Prostate gland (tissue), 2 donors: ENCODE measurements around the gene KIF18A. TPM values are rescaled to one million over a fixed set of nuclear protein-coding genes. Genes with fewer than 3 reads are reported as not detected.
A peak's percentile ranks its signal among the peaks of the same experiment; 100 is the strongest.

ENCODE experiments used
- DNase-seq: peaks from one replicate; pipeline ENCODE4 v3.0.0-alpha.2; 2019; ENCODE audit warnings: low spot score
- H3K27ac ChIP-seq, 2 donors: fragments of 200-600 bp; sonication (generic); 2 replicates each; pipeline ENCODE4 v1.5.1; 2017 to 2019
- H3K27me3 ChIP-seq: fragments of 200-600 bp; sonication (generic); replicated peaks from 2 replicates; pipeline ENCODE4 v1.5.1; 2019; ENCODE audit not compliant: insufficient read depth
- H3K36me3 ChIP-seq, 2 donors: fragments of 200-600 bp; sonication (generic); 1 replicate in 1 of 2; 2 replicates in 1 of 2; pipeline versions ENCODE4 v1.5.1 to v1.8.1; 2017 to 2019
- H3K4me1 ChIP-seq: fragments of 200-600 bp; sonication (generic); replicated peaks from 2 replicates; pipeline ENCODE4 v1.5.1; 2019
- H3K4me3 ChIP-seq, 2 donors: fragments of 200-600 bp; sonication (generic); 2 replicates each; pipeline ENCODE4 v1.5.1; 2017 to 2019
- H3K9me3 ChIP-seq: fragments of 200-600 bp; sonication (generic); 2 replicates; pipeline ENCODE4 v1.5.1; 2017
- POLR2A ChIP-seq: fragments of 450-650 bp; IDR thresholded peaks from one replicate; pipeline ENCODE4 v1.6.1; 2016; ENCODE audit warnings: antibody characterized with exemption, mild to moderate bottlenecking
- POLR2AphosphoS5 ChIP-seq: sonication (generic); formaldehyde crosslinking; IDR thresholded peaks from one replicate; pipeline ENCODE4 v1.6.1; 2017; ENCODE audit warnings: antibody characterized with exemption
- WGBS: methylation state at CpG from one replicate; pipeline ENCODE4 v1.1.5; 2018; 5-methylcytosine and 5-hydroxymethylcytosine counted together
- intact Hi-C: fragments of 100-400 bp; cut with DNase I; formaldehyde crosslinking; loops from one replicate; pipeline ENCODE4 v1.14.2; 2022
- total RNA-seq, 2 donors: library from RNA; depleted of rRNA; stranded (reverse); fragments of >200 nt; gene quantifications; one replicate each; pipeline ENCODE4 v1.1.0, GENCODE V29; 2016
- TF ChIP-seq, protein P1 (sequence below), 4 experiments: fragments of 200-600 bp in 2 of 4; fragments of 450-650 bp in 2 of 4; sonication (generic) in 2 of 4; IDR thresholded peaks; 1 replicate in 3 of 4; 2 replicates in 1 of 4; pipeline ENCODE4 v1.5.1; 2016 to 2019; ENCODE audit warnings: antibody characterized with exemption in 4 of 4, mild to moderate bottlenecking in 2 of 4, moderate library complexity in 2 of 4

KIF18A gene
- total RNA-seq, 2 donors from 2014 or later: 0.73 to 3.8 TPM

DNA sequence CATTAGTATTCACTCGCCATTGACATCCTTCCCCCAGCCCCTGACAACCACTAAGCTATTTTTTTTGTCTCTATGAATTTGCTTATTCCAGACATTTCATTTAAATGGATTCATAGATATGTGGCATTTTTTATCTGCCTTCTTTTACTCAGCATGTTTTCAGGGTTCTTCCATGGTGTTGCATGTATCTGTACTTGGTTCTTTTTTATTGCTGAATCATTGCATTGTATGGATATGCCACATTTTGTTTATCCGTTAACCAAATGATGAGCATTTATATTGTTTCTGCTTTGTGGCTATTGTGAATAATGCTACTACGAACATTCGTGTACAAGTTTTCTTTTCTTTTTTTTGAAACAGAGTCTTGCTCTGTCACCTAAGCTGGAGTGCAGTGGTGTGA, 6.2 kb upstream of the KIF18A start:
- intact Hi-C loops: no loop called here
- TF ChIP-seq POLR2AphosphoS5 (no peak), POLR2A (no peak)
- TF ChIP-seq, protein P1, sequence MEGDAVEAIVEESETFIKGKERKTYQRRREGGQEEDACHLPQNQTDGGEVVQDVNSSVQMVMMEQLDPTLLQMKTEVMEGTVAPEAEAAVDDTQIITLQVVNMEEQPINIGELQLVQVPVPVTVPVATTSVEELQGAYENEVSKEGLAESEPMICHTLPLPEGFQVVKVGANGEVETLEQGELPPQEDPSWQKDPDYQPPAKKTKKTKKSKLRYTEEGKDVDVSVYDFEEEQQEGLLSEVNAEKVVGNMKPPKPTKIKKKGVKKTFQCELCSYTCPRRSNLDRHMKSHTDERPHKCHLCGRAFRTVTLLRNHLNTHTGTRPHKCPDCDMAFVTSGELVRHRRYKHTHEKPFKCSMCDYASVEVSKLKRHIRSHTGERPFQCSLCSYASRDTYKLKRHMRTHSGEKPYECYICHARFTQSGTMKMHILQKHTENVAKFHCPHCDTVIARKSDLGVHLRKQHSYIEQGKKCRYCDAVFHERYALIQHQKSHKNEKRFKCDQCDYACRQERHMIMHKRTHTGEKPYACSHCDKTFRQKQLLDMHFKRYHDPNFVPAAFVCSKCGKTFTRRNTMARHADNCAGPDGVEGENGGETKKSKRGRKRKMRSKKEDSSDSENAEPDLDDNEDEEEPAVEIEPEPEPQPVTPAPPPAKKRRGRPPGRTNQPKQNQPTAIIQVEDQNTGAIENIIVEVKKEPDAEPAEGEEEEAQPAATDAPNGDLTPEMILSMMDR (IDR thresholded peaks at IDR 0.05): no peak
- no peaks in the 10 kb centered on the region for H3K27me3 ChIP-seq
- no peaks in the 10 kb centered on the region for H3K36me3 ChIP-seq
- 94% methylated on average over 4 of the region's 4 CpGs for WGBS
- no peak overlapping the region for H3K4me3 ChIP-seq
- peaks cover under 1% of the 10 kb centered on the region for H3K4me1 ChIP-seq
- H3K27ac ChIP-seq: no peak overlapping the region
- no peaks in the 10 kb centered on the region for H3K9me3 ChIP-seq
- no peak for DNase-seq

- DNase-seq: no peak
- intact Hi-C loops: no loop called here
- peak overlapping the region; percentile 82 to 87 for H3K27ac ChIP-seq
- no peaks in the 10 kb centered on the region for H3K36me3 ChIP-seq
- H3K9me3 ChIP-seq: no peaks in the 10 kb centered on the region
- TF ChIP-seq POLR2AphosphoS5 (no peak), POLR2A (no peak)
- TF ChIP-seq, protein P1 (IDR thresholded peaks at IDR 0.05): no peak
- H3K4me3 ChIP-seq: peak overlapping the region; percentile 50 to 66
- peaks cover 4% of the 10 kb centered on the region for H3K4me1 ChIP-seq
- H3K27me3 ChIP-seq: no peaks in the 10 kb centered on the region
These were observed 2.9 kb upstream of the KIF18A start for GRCh38 chr11:28110821-28111200.

DNA sequence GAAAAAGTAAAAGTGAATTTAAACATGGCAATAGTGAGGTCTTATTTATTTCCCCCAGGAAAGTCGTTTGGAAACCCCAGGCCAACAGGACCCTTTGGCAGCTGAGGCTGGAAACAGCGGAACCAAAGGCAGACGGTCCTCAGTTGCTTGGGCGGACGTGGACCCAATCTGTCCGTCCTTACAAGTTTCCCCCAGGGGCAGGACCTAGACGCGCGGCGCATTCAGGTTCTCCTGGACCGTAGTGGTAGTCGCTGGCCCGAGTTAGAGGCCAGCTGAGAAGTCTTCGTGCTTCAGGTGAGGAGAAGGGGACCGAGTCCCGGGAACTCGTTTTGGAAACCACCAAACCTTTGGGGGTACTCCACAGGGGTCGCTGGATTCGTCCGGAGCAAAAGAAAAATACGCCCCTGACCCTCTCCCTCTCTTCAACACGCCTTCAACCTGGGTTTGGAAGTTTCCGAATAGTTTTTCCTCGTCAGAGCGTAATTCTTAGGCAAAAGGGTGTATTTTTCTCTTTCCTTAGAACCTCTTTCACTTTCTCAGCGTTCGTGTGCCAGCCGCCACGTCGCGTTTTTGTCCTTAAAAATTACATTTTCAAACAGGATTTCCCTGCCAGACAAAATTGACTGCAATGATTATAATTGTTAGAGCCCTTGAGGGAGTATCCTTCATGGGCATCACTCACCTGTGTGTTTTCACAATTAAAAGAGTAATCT, 2.3 kb upstream of the KIF18A start:
- H3K4me1 ChIP-seq: peaks cover 4% of the 10 kb centered on the region
- H3K36me3 ChIP-seq: no peaks in the 10 kb centered on the region
- TF ChIP-seq, protein P1 (IDR thresholded peaks at IDR 0.05): no peak
- TF ChIP-seq POLR2A (peak; percentile 37), POLR2AphosphoS5 (peak; percentile 73)
- peak overlapping the region; percentile 50 to 66 for H3K4me3 ChIP-seq
- H3K27me3 ChIP-seq: no peaks in the 10 kb centered on the region
- peak overlapping the region; percentile 82 to 87 for H3K27ac ChIP-seq
- intact Hi-C loops: no loop called here
- no peaks in the 10 kb centered on the region for H3K9me3 ChIP-seq
- under 1% methylated on average over 31 of the region's 31 CpGs for WGBS
- DNase-seq: peak; percentile 68

GRCh38 chr11:28108958-28109357, 1.0 kb upstream of the KIF18A start:
- Histone ChIP-seq H3K4me3 (peak overlapping the region; percentile 45 to 49), H3K27me3 (no peaks in the 10 kb centered on the region), H3K36me3 (no peaks in the 10 kb centered on the region), H3K27ac (peak overlapping the region; percentile 81), H3K9me3 (no peaks in the 10 kb centered on the region), H3K4me1 (peaks cover 4% of the 10 kb centered on the region)
- TF ChIP-seq POLR2A (no peak), POLR2AphosphoS5 (no peak)
- TF ChIP-seq, protein P1 (IDR thresholded peaks at IDR 0.05): no peak
- WGBS: 45% methylated on average over 3 of the region's 3 CpGs
- intact Hi-C loops: no loop called here
- no peak for DNase-seq

DNA sequence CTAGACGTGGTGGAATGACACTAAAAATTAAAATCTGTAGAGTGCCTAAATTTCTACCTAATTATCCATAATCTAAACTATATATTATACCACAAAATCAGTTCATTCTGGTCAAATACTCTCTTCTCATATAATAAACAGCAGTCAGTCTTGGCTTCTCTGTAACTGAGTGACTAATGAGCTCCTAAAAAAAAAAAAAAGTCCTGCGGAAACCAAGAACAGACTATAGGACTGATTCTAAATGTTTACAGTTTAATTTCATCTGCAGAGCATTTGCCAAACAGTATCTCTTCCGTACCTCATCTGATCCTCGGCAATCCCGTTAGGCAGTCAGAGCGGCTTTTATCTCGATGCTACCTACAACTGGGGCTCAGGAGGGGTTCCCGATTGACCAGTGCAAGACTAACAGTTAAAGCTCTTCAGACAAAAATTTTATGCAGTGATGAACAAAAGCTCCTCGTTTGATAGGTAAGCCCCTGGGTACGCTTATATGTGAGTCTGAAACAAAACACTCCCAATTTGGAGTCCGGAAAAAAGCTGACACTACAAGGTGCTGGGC, 686 bp downstream of the KIF18A start:
- no peaks in the 10 kb centered on the region for H3K27me3 ChIP-seq
- peak overlapping the region; percentile 45 to 49 for H3K4me3 ChIP-seq
- DNase-seq: no peak
- intact Hi-C loops: no loop called here
- peaks cover 4% of the 10 kb centered on the region for H3K4me1 ChIP-seq
- TF ChIP-seq POLR2A (no peak), POLR2AphosphoS5 (no peak)
- TF ChIP-seq, protein P1 (IDR thresholded peaks at IDR 0.05): no peak
- under 1% methylated on average over 11 of the region's 11 CpGs for WGBS
- H3K9me3 ChIP-seq: no peaks in the 10 kb centered on the region
- no peaks in the 10 kb centered on the region for H3K36me3 ChIP-seq
- peak overlapping the region; percentile 81 for H3K27ac ChIP-seq
